NCI-H1048 (cell line): ENCODE data around the gene ADGRG2.
"Not testable (repeated sequence)": the region's sequence is repeated elsewhere in the genome, so short reads cannot be mapped to it uniquely, and the experiment has no call there.

ENCODE experiments used
- DNase-seq: peaks from one replicate; lab custom pipeline; 2025; lab: John Stamatoyannopoulos, UW

Gene ADGRG2

DNA sequence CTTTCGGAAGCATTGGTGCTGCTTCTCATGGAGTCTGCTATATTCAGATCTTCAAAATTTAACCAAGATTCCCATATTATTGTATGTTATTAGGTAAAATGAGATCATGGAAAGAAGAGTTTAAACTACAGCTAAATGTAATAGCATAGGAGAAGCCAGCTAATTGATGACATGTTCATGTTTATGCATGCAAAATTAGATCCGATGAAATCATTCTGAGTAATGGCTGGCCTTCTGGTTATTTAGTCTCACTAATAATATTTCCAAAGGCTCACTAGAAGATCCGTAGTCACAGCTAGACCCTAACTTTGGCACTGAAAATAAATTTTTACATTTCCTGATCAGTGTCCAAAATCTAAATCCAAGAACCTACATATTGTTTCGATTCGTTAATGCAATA lies 118.5 kb downstream of the ADGRG2 start:
- no peak for DNase-seq

GRCh38 chrX:18998653-18999052 lies 123.6 kb downstream of the ADGRG2 start:
- no peak for DNase-seq

GRCh38 chrX:18997916-18998315 lies 124.4 kb downstream of the ADGRG2 start:
- DNase-seq = no peak

GRCh38 chrX:18996536-18996935 lies 125.7 kb downstream of the ADGRG2 start:
- no peak for DNase-seq

DNA sequence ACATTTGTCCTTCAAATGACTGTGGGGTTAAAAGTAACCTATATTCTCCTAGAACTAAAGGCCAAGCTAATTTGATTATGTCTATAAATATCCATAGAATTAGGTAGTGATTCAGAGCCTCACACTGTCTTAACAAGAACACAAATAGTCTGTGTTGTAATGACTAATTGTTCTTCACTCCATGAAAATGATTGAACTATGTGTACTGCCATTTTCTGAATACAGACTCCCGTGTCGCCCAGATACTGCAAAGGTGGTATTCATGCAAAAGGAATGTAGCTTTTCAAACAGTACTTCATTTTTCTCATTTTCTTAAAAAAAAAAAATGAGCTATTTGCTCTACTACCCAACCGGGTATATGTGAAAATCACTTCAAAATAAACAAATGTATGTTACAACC lies 127.0 kb downstream of the ADGRG2 start:
- DNase-seq = no peak

- no peak for DNase-seq
These were observed 127.6 kb downstream of the ADGRG2 start for GRCh38 chrX:18994713-18995112.

- no peak for DNase-seq
These were observed 129.4 kb downstream of the ADGRG2 start for GRCh38 chrX:18992829-18993228.

DNA sequence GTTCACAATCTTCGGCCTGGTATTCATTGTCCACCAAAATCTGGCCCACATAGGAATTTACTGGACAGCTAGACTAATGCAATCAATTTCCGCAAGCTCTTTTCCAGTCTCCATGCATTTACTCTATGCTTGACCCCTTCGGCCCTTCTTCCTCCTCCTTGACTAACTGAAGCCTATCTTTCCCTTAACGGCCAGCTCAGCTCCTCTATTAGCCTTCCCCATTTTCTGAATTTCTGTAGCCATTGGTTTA lies 137.2 kb downstream of the ADGRG2 start:
- no peak for DNase-seq

GRCh38 chrX:18984381-18985185 lies 137.7 kb downstream of the ADGRG2 start:
- DNase-seq = peak; percentile 35

DNA sequence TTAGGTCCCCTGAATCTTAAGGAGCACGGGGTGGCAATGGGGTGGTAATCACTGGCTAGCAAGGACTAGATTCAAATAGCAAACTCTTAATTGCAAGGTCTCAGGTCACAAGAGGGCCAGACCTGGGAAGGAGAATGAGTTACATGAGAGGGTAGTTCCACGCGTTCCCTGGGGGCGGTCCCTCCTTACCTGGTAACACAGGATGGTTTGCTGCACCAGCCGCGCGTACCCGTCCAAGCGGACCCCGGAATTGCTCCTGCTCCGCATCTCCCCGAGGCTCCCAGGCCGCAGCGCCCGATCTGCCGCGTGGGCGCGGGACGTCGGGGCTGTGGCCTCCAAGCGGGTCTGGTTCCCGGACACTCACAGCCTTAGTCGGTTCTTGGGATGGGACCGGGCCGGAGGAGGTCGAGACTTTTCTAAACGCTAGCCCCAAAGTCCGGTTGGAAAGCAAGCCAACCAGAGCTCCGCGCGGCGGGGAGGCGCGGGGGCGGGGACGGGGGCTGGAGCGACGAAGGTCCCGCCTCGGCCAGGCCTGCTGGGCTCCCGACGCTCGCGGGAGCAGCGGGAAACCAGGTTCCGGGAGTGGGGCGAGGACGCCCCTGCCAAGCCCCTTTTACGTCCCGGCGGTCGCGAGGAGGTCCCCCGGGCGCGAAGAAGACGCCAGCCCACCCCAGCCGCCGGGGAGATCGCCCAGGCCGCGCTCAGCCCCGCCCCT lies 138.4 kb downstream of the ADGRG2 start, which contains the start of gene PHKA2:
PHKA2 (minus strand) TSS at position 449 of the 715 bp plus-strand sequence; CDS start at position 267, 182 bp downstream.
- no peak for DNase-seq

- no peak for DNase-seq
These were observed 141.0 kb downstream of the ADGRG2 start for GRCh38 chrX:18981124-18981807.

DNA sequence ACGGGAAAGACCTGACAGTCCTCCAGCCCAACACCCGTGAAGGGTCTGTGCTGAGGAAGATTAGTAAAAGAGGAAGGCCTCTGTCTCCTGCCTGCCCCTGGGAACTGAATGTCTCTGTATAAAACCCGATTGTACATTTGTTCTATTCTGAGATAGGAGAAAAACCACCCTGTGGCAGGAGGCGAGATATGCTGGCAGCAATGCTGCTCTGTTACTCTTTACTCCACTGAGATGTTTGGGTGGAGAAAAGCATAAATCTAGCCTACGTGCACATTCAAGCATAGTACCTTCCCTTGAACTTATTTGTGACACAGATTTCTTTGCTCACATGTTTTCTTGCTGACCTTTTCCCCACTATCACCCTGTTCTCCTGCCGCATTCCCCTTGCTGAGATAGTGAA lies 142.0 kb downstream of the ADGRG2 start:
- DNase-seq = not testable (repeated sequence)

DNA sequence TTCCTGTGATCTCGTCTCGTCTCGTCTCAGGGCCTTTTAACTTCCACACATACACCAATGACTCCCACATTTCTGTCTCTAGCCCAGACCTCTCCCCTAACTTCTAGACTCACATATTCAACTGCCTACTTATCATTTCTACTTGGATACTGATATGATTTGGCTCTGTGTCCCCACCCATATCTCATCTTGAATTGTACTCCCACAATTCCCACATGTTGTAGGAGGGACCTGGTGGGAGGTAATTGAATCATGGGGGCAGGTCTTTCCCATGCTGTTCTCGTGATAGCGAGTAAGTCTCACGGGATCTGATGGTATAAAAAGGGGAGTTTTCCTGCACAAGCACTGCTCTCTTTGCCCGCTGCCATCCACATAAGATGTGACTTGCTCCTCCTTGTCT lies 147.3 kb downstream of the ADGRG2 start:
- no peak for DNase-seq

GRCh38 chrX:18973527-18974192 lies 148.6 kb downstream of the ADGRG2 start:
- peak; percentile 1 for DNase-seq

DNA sequence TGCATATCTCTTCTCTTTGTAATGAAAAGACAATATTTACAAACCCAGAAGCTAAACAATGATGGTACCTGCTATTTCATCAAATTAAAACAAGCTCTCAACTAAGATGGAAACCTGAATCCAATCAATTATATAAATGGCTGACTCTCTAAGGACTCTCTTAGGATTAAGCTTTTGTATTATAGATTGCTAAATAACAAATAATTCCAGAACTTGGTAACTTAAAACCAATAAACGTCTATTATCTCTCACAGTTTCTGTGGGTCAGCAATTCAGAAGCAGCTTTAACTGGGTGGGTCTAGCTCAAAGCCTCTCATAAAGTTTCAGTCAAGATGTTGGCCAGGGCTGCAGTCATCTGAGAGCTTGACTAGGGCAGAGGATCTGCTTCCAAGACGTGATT lies 150.8 kb downstream of the ADGRG2 start:
- DNase-seq = no peak

DNA sequence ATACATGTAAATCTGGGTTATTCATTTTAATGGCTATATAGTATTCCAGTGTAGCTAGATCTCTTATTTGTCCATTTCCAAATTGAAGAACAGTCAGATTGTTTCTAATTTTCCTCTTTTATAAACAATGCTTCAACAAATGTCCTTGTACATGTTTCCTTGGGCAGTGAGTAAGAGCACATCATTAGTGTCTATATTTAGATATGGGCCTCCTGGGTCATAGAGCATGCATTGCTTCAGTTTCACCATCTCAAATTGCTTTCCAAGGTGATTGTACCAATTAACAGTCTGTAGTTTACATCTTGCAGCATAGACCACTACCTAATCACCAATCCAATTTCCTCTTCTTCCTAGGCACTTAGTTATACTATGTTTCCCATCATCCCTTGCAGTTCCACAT lies 151.8 kb downstream of the ADGRG2 start:
- no peak for DNase-seq

GRCh38 chrX:18966624-18967023 lies 155.6 kb downstream of the ADGRG2 start:
- DNase-seq = no peak

GRCh38 chrX:18964901-18965300 lies 157.4 kb downstream of the ADGRG2 start:
- no peak for DNase-seq

GRCh38 chrX:18964026-18964425 lies 158.2 kb downstream of the ADGRG2 start:
- DNase-seq = no peak

DNA sequence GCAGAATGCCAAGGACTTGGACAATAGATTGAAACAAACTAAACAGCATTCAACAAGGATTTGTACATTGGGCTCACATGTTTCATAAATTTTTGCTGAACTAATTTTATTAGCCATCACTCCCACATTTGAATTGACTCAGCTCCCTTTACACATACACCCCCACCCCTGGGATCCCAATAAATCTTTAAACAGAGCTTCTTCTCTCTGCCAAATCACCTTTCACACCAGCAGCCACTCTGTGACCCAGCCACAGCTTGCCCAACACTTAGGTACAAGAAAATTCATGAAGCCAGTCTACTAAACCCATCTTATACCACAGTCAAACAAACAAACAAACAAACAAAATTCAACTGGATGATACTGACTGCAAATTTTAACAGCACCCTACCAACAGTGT lies 159.9 kb downstream of the ADGRG2 start:
- DNase-seq = no peak

GRCh38 chrX:18961686-18962085 lies 160.6 kb downstream of the ADGRG2 start:
- no peak for DNase-seq

GRCh38 chrX:18956303-18957032 lies 165.8 kb downstream of the ADGRG2 start:
- DNase-seq = no peak
